OCI-LY7 (cell line): Measurements from ENCODE around the gene METAP1D. TPM values are rescaled to one million over a fixed set of nuclear protein-coding genes. Genes with fewer than 3 reads are reported as not detected.

Experiments
- BruUV-seq: library from RNA; stranded (reverse); fragments of 400-500 nt; replicated peaks from 2 replicates; lab custom pipeline; 2021; lab: Mats Ljungman, UMichigan
- CTCF ChIA-PET: fragments of 300-600 bp; sonication (Branson Sonifier 250); formaldehyde crosslinking; loops from one replicate; lab custom pipeline; 2022; ENCODE audit warnings: antibody characterized with exemption; ENCODE audit not compliant: unreplicated experiment; lab: Charles Lee
- POLR2A ChIA-PET: fragments of 300-600 bp; sonication (Branson Sonifier 250); formaldehyde crosslinking; loops from one replicate; lab custom pipeline; 2022; ENCODE audit warnings: antibody characterized with exemption; lab: Charles Lee
- DNase-seq: peaks from one replicate; pipeline ENCODE4 v3.0.0-alpha.2; 2015; ENCODE audit warnings: low spot score
- H2AFZ ChIP-seq: fragments of 200-600 bp; sonication (generic), shearing (Covaris generic); 2 replicates; pipeline ENCODE4 v1.6.1; 2014; ENCODE audit warnings: mild to moderate bottlenecking, antibody characterized with exemption, low read length, moderate library complexity
- H3K27ac ChIP-seq: fragments of 200-600 bp; sonication (generic); 2 replicates; pipeline ENCODE4 v1.5.1; 2014; ENCODE audit warnings: mixed run types, low read depth, mild to moderate bottlenecking, moderate library complexity, low read length, inconsistent platforms; ENCODE audit not compliant: poor library complexity, severe bottlenecking
- H3K36me3 ChIP-seq: fragments of 200-600 bp; sonication (generic); 2 replicates; pipeline ENCODE4 v1.6.1; 2014; ENCODE audit warnings: mild to moderate bottlenecking, antibody characterized with exemption, low read length, moderate library complexity, mixed read lengths; ENCODE audit not compliant: insufficient read depth
- H3K4me1 ChIP-seq: fragments of 200-600 bp; sonication (generic); 2 replicates; pipeline ENCODE4 v1.5.1; 2014; ENCODE audit warnings: mild to moderate bottlenecking, low read length; ENCODE audit not compliant: insufficient read depth, poor library complexity, severe bottlenecking
- H3K4me2 ChIP-seq: fragments of 200-600 bp; sonication (generic); 2 replicates; pipeline ENCODE4 v1.6.1; 2014; ENCODE audit warnings: mild to moderate bottlenecking, low read length
- H3K4me3 ChIP-seq: fragments of 200-600 bp; sonication (generic); 2 replicates; pipeline ENCODE4 v1.5.1; 2014; ENCODE audit warnings: mild to moderate bottlenecking, low read depth, low read length; ENCODE audit not compliant: poor library complexity, severe bottlenecking
- H3K79me2 ChIP-seq: fragments of 200-600 bp; sonication (generic); 2 replicates; pipeline ENCODE4 v1.6.1; 2016; ENCODE audit warnings: low read depth, mild to moderate bottlenecking, low read length, moderate library complexity, mixed read lengths; ENCODE audit not compliant: insufficient read depth
- H3K9me2 ChIP-seq: fragments of 200-600 bp; sonication (generic); 2 replicates; pipeline ENCODE4 v1.6.1; 2016; ENCODE audit warnings: mild to moderate bottlenecking, low read length, mixed read lengths; ENCODE audit not compliant: insufficient read depth
- H3K9me3 ChIP-seq: fragments of 200-600 bp; sonication (generic); 2 replicates; pipeline ENCODE4 v1.6.1; 2014; ENCODE audit warnings: mild to moderate bottlenecking, mixed run types, low read length, mixed read lengths
- H4K20me1 ChIP-seq: fragments of 200-600 bp; sonication (generic); 2 replicates; pipeline ENCODE4 v1.6.1; 2014; ENCODE audit warnings: mild to moderate bottlenecking, antibody characterized with exemption, low read length, moderate library complexity, mixed read lengths; ENCODE audit not compliant: insufficient read depth
- EZH2phosphoT487 ChIP-seq: fragments of 200-600 bp; sonication (generic); IDR thresholded peaks from 2 replicates; pipeline ENCODE4 v1.6.1; 2018; ENCODE audit warnings: low read depth, borderline replicate concordance, mild to moderate bottlenecking, mixed run types, antibody characterized with exemption, low read length, moderate library complexity, mixed read lengths
- intact Hi-C: fragments of 100-400 bp; cut with micrococcal nuclease; formaldehyde crosslinking; loops from one replicate; pipeline ENCODE4 v1.10.0; 2022; ENCODE audit not compliant: unreplicated experiment
- total RNA-seq, 2 experiments: library from RNA; depleted of rRNA in 1 of 2; stranded (reverse); fragments of >200 nt in 1 of 2; shearing (Covaris generic) in 1 of 2; gene quantifications; 2 replicates each; pipeline ENCODE4 v1.2.3, GENCODE V29; 2014 to 2022
- TF ChIP-seq, protein P1 (sequence below): fragments of 200-600 bp; sonication (generic); conservative IDR thresholded peaks from 2 replicates; pipeline ENCODE4 v1.5.1; 2014; ENCODE audit warnings: mild to moderate bottlenecking, antibody characterized with exemption, low read length, moderate library complexity, mixed read lengths

METAP1D gene
- total RNA-seq, 2 experiments from 2014 or later, result 11.0 to 11.8 TPM

DNA sequence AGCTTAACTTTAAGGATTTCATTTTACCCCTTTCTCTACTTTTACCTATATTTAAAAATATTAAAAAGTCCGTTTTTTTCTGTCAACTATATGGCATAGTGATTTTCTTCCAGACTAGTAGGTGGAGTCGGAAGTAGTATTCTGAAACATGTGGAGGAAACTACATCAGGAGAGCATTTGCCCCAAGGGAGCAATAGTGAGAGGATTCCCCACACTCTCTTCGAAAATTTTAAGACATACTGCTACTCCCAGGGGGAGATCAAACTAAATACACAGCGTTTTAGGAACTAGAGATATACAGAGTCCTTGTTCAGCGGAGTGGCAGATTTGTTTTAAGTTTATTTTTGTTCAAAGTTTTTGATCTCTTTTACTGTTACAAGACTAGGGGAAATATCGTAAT lies 40.6 kb downstream of the METAP1D start:
- no peaks in the 10 kb centered on the region for H4K20me1 ChIP-seq
- CTCF ChIA-PET, result no interaction called here
- TF ChIP-seq EZH2phosphoT487, result no peak
- TF ChIP-seq, protein P1, sequence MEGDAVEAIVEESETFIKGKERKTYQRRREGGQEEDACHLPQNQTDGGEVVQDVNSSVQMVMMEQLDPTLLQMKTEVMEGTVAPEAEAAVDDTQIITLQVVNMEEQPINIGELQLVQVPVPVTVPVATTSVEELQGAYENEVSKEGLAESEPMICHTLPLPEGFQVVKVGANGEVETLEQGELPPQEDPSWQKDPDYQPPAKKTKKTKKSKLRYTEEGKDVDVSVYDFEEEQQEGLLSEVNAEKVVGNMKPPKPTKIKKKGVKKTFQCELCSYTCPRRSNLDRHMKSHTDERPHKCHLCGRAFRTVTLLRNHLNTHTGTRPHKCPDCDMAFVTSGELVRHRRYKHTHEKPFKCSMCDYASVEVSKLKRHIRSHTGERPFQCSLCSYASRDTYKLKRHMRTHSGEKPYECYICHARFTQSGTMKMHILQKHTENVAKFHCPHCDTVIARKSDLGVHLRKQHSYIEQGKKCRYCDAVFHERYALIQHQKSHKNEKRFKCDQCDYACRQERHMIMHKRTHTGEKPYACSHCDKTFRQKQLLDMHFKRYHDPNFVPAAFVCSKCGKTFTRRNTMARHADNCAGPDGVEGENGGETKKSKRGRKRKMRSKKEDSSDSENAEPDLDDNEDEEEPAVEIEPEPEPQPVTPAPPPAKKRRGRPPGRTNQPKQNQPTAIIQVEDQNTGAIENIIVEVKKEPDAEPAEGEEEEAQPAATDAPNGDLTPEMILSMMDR, result no peak
- H3K27ac ChIP-seq, result no peak overlapping the region
- POLR2A ChIA-PET, result interaction anchor here (0.7 kb wide), 1 partner anchor 42 kb away, joined by 8 read pairs; no protein-coding TSS in a partner anchor
- no peaks in the 10 kb centered on the region for H3K9me2 ChIP-seq
- H3K36me3 ChIP-seq, result no peaks in the 10 kb centered on the region
- H3K4me2 ChIP-seq, result no peak overlapping the region
- H2AFZ ChIP-seq, result no peak overlapping the region
- intact Hi-C loops, result no loop called here
- no peaks in the 10 kb centered on the region for H3K9me3 ChIP-seq
- DNase-seq, result no peak
- H3K79me2 ChIP-seq, result no peaks in the 10 kb centered on the region
- H3K4me1 ChIP-seq, result no peaks in the 10 kb centered on the region
- H3K4me3 ChIP-seq, result no peak overlapping the region
- BruUV-seq, result no TSS peak

DNA sequence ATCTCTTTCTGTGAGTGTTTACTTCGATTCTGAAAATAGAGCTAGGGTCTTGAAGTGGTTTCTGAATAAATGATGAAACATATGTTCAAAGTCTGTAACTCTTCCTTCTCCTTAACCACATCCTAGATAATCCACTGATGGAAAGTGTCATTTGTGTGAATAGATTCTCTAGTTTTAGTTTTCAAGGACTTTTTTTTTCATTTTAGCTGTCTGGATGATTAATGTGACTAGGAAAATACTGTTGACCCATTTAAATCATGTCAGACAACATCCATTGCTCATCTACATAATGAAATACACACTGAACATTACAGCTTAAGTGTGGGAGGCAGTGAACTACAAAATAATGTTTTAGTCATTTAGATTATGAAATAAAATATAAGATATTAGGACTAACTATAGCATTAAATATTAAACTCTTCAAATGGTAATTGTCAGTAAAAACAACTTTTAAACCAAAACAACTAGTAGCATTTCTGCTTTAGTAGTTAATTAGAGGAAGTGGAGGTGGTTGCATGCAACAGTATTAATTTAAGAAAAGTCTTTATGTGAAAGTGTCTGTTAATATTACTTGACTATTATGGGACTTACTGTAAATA lies 46.4 kb downstream of the METAP1D start:
- Histone ChIP-seq H3K4me1 (no peaks in the 10 kb centered on the region), H3K9me2 (no peaks in the 10 kb centered on the region), H3K79me2 (no peaks in the 10 kb centered on the region), H2AFZ (no peak overlapping the region), H3K36me3 (no peaks in the 10 kb centered on the region), H3K4me2 (no peak overlapping the region), H3K27ac (no peak overlapping the region), H3K9me3 (no peaks in the 10 kb centered on the region), H3K4me3 (no peak overlapping the region), H4K20me1 (no peaks in the 10 kb centered on the region)
- POLR2A ChIA-PET, result interaction anchor here (0.7 to 1.8 kb wide), 4 partner anchors 8 to 1036 kb away, joined by 3 to 14 read pairs (median 4); no protein-coding TSS in a partner anchor
- no TSS peak for BruUV-seq
- CTCF ChIA-PET, result no interaction called here
- DNase-seq, result no peak
- TF ChIP-seq EZH2phosphoT487, result no peak
- TF ChIP-seq, protein P1, result no peak
- intact Hi-C loops, result no loop called here

DNA sequence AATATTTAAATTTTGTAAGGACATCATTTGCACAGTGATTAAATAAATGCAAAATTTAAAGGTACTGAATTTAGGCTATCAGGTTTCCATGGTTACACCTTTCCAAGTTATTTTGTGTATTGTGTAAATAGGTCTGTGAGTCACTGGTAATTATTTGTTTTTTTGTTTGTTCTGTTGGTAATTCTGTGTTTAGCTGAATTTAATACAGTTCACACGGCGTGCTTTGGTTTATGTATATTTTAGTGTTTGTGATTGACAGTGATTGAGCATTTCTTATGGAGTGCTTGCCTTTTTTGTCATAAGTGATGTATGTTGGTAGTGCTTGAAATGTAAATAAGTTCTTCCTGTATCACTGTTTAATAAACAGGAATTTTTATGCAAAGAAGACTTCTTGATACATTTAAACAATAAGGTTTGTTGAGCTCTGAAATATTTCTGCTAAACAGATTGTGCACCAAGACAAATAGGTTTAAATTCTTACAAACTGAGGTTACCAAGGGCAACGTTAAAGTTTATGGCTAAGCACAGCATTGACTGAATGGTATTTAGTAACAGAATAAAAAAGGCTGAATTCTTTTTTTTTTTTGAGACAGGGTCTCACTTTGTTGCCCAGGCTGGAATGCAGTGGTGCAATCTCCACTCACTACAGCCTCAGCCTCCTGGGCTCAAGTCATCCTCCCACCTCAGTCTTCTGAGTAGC lies 47.3 kb downstream of the METAP1D start:
- CTCF ChIA-PET, result no interaction called here
- Histone ChIP-seq H3K9me2 (no peaks in the 10 kb centered on the region), H2AFZ (no peak overlapping the region), H3K4me2 (no peak overlapping the region), H3K9me3 (no peaks in the 10 kb centered on the region), H3K27ac (no peak overlapping the region), H3K4me3 (no peak overlapping the region), H4K20me1 (no peaks in the 10 kb centered on the region), H3K79me2 (no peaks in the 10 kb centered on the region), H3K36me3 (no peaks in the 10 kb centered on the region), H3K4me1 (no peaks in the 10 kb centered on the region)
- no TSS peak for BruUV-seq
- intact Hi-C loops, result no loop called here
- DNase-seq, result no peak
- POLR2A ChIA-PET, result interaction anchor here (0.5 to 1.8 kb wide), 3 partner anchors 9 to 29 kb away, joined by 3 to 14 read pairs (median 4); no protein-coding TSS in a partner anchor
- TF ChIP-seq, protein P1, result no peak
- no peak for TF ChIP-seq EZH2phosphoT487
